Neural progenitor cell (in vitro differentiated cells): ENCODE measurements around the gene CYB561D1.

Experiments used
- CTCF ChIP-seq: fragments of 200-600 bp; sonication (generic); IDR thresholded peaks from 2 replicates; pipeline ENCODE4 v1.5.1; 2017; ENCODE audit warnings: antibody characterized with exemption, mild to moderate bottlenecking
- EZH2 ChIP-seq: fragments of 200-600 bp; sonication (generic); IDR thresholded peaks from 2 replicates; pipeline ENCODE4 v1.6.1; 2017; ENCODE audit warnings: antibody characterized with exemption, mild to moderate bottlenecking, moderate library complexity
- EZH2phosphoT487 ChIP-seq: fragments of 200-600 bp; sonication (generic); IDR thresholded peaks from 2 replicates; pipeline ENCODE4 v1.6.1; 2017; ENCODE audit warnings: antibody characterized with exemption

- TF ChIP-seq CTCF (no peak), EZH2 (no peak), EZH2phosphoT487 (no peak)
Observed at GRCh38 chr1:109535481-109535880, 41.6 kb downstream of the CYB561D1 start.
